GM21529 (cell line): Measurements from ENCODE around the gene TAF1.
"Not testable (repeated sequence)": the region's sequence is repeated elsewhere in the genome, so short reads cannot be mapped to it uniquely, and the experiment has no call there.

Experiments used
- ATAC-seq: cut with Tn5 transposase; IDR thresholded peaks from one replicate; pipeline ENCODE4 v1.9.1; 2021; ENCODE audit not compliant: unreplicated experiment

TAF1 gene

DNA sequence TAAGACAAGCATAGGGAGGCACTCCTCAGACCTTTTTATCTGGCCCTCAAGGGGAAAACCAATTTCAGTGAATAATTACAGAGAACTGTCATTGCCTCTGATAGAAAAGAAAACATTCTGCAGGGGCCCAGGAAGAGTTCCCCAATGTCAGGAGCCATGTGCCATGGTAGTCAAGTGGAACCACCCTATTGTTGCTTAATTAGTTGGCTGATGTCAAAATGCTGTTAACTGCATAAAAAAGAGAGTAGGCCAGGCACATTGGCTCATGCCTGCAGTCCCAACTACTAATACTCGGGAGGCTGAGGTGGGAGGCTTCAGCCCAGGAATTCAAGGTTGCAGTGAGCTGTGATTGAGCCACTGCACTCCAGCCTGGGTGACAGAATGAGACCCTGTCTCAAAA lies 138.2 kb downstream of the TAF1 start:
- no peak for ATAC-seq

DNA sequence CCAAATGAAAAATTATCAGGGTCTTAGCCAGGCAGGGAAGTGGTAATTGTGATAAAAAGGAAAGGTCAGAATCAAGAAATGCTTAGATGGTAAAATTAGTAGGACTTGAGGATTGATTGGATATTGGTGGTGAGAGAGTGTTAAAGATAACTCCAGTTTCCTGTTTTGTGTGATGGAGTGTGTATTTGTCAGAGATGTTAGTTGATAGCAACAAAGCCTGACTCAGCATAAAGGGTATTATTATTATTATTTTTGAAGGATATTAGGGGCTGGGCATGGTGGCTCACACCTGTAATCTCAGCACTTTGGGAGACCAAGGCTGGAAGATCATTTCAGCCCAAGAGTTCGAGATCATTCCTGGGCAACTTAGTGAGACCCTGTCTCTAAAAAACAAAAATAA lies 143.1 kb downstream of the TAF1 start:
- no peak for ATAC-seq

DNA sequence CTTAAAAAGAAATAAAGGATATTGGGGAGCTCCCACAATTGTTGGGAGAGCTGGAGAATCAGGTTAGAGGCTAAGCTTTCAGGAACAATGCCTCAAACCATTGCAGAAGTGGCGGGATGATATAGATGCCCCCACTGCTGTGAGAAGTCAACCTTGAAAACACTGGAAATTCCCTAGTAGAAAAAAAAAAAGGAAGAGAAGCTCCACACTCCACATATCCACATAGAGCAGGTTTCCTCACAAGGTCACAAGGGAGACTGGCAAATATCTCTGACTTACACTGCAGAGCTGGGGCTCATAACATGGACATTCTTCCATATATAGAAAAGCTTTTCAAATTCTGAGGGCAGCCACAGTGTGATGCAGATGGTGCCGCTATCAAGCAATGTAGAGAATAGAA lies 144.0 kb downstream of the TAF1 start:
- no peak for ATAC-seq

DNA sequence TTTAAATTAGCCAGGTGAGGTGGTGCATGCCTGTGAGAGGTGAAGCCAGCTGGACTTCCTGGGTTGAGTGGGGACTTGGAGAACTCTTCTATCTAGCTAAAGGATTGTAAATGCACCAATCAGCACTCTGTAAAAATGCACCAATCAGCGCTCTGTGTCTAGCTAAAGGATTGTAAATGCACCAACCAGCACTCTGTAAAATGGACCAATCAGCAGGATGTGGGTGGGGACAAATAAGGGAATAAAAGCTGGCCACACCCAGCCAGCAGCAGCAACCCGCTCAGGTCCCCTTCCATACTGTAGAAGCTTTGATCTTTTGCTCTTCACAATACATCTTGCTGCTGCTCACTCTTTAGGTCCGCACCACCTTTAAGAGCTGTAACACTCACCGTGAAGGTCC lies 147.6 kb downstream of the TAF1 start:
- ATAC-seq, result not testable (repeated sequence)

DNA sequence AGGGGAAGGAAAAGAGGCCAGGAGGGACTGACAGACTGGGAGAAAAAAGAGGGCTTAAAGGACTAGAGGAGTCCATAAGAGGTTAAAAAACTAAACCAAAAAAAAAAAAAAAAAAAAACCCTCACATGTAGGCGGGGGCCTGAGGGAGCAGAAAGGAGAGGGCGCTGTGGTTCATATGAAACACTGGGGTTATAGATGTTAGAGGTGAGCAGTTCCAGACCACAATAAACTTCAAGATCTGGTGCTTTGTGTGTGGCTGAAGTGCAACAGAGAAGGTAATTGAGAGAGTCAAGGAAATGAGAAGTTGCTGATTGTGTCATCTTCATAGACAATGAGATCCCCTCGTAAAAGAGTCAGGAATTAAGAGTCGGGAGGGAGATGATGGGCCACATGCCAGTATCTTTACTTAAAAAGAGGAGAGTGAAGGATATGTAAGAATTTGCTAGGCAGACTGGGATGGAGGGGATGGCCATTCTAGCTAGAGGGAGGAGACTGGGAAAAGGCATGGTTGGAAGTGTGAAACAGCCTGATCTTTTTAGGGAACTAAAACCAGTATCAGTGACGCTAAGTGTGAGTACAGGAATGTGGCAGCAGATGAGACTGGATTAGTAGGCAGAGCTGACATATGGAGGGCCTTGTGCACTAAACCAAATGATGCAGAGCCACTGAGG lies 148.3 kb downstream of the TAF1 start:
- ATAC-seq, result peak; percentile 90

DNA sequence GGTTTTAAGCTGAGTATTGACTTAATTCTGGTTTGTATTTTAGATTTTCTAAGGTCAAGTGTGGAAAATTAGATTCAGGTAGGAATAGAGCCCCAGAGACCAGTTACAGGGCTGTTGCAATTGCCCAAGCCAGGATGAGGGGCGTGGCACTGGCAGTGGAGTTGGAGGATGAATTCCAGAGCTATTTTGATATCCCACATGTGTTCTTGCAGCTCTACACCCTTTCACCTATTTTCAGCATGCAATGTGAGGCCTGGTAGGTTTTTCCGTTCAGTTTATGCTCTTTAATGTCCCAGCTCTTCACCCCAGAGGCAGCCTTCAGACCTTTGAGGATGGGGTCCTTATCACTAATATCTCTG lies 148.9 kb downstream of the TAF1 start:
- ATAC-seq, result no peak
